HG03108 (cell line): Measurements from ENCODE around the gene HERC3.
"Not testable (repeated sequence)": the region's sequence is repeated elsewhere in the genome, so short reads cannot be mapped to it uniquely, and the experiment has no call there.

ENCODE experiments used
- ATAC-seq: cut with Tn5 transposase; IDR thresholded peaks from one replicate; pipeline ENCODE4 v1.9.1; 2021; ENCODE audit warnings: moderate library complexity; ENCODE audit not compliant: unreplicated experiment

Gene HERC3

GRCh38 chr4:88606832-88607231, 14.6 kb downstream of the HERC3 start:
- no peak for ATAC-seq

GRCh38 chr4:88609387-88609786, 17.1 kb downstream of the HERC3 start:
- ATAC-seq: no peak

GRCh38 chr4:88609794-88610193, 17.5 kb downstream of the HERC3 start:
- not testable (repeated sequence) for ATAC-seq

GRCh38 chr4:88610771-88611170, 18.5 kb downstream of the HERC3 start:
- ATAC-seq: no peak

- peak; percentile 42 for ATAC-seq
Observed at GRCh38 chr4:88613417-88613875, 21.2 kb downstream of the HERC3 start.

- ATAC-seq: no peak
Observed at GRCh38 chr4:88614058-88614457, 21.8 kb downstream of the HERC3 start.

GRCh38 chr4:88616275-88617150, 24.2 kb downstream of the HERC3 start:
- ATAC-seq: no peak

GRCh38 chr4:88618782-88619485, 26.7 kb downstream of the HERC3 start:
- no peak for ATAC-seq

- ATAC-seq: no peak
Observed at GRCh38 chr4:88619971-88620370, 27.7 kb downstream of the HERC3 start.

GRCh38 chr4:88621763-88622327, 29.6 kb downstream of the HERC3 start:
- no peak for ATAC-seq

- no peak for ATAC-seq
Observed at GRCh38 chr4:88623097-88623496, 30.8 kb downstream of the HERC3 start.

GRCh38 chr4:88628746-88629145, 36.5 kb downstream of the HERC3 start:
- ATAC-seq: no peak

- ATAC-seq: no peak
Observed at GRCh38 chr4:88629826-88630225, 37.5 kb downstream of the HERC3 start.

- ATAC-seq: no peak
Observed at GRCh38 chr4:88630756-88631155, 38.5 kb downstream of the HERC3 start.

GRCh38 chr4:88643932-88644331, 51.7 kb downstream of the HERC3 start:
- no peak for ATAC-seq

GRCh38 chr4:88645994-88646393, 53.7 kb downstream of the HERC3 start:
- no peak for ATAC-seq

GRCh38 chr4:88646528-88647280, 54.4 kb downstream of the HERC3 start:
- no peak for ATAC-seq

GRCh38 chr4:88649716-88650115, 57.4 kb downstream of the HERC3 start:
- no peak for ATAC-seq

GRCh38 chr4:88653371-88653946, 61.2 kb downstream of the HERC3 start:
- no peak for ATAC-seq

- no peak for ATAC-seq
Observed at GRCh38 chr4:88655226-88655625, 62.9 kb downstream of the HERC3 start.
